GM13976 (cell line): ENCODE data around the gene VAV1.

Experiments
- DNase-seq: peaks from one replicate; pipeline ENCODE4 v3.0.0; 2012; ENCODE audit warnings: low spot score
- in situ Hi-C: fragments of 300-500 bp; cut with MboI; formaldehyde crosslinking; loops from one replicate; pipeline ENCODE4 v1.12.0; 2022; ENCODE audit warnings: low sequenced_read_pairs, mixed read lengths, inconsistent platforms; ENCODE audit not compliant: unreplicated experiment
- TF ChIP-seq, protein P1 (sequence below): IDR thresholded peaks from 2 replicates; pipeline ENCODE4 v1.5.1; 2012; ENCODE audit warnings: borderline replicate concordance, mild to moderate bottlenecking; ENCODE audit not compliant: insufficient read depth; ENCODE audit errors: extremely low read depth, missing control alignments, control extremely low read depth

Gene VAV1

GRCh38 chr19:6729573-6730152 is 42.8 kb upstream of the VAV1 start:
- in situ Hi-C loops: no loop called here
- DNase-seq: no peak
- TF ChIP-seq, protein P1, sequence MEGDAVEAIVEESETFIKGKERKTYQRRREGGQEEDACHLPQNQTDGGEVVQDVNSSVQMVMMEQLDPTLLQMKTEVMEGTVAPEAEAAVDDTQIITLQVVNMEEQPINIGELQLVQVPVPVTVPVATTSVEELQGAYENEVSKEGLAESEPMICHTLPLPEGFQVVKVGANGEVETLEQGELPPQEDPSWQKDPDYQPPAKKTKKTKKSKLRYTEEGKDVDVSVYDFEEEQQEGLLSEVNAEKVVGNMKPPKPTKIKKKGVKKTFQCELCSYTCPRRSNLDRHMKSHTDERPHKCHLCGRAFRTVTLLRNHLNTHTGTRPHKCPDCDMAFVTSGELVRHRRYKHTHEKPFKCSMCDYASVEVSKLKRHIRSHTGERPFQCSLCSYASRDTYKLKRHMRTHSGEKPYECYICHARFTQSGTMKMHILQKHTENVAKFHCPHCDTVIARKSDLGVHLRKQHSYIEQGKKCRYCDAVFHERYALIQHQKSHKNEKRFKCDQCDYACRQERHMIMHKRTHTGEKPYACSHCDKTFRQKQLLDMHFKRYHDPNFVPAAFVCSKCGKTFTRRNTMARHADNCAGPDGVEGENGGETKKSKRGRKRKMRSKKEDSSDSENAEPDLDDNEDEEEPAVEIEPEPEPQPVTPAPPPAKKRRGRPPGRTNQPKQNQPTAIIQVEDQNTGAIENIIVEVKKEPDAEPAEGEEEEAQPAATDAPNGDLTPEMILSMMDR: no peak

GRCh38 chr19:6730153-6730804 is 42.2 kb upstream of the VAV1 start:
- TF ChIP-seq, protein P1: no peak
- no peak for DNase-seq
- in situ Hi-C loops: no loop called here

GRCh38 chr19:6730941-6731670 is 41.4 kb upstream of the VAV1 start:
- TF ChIP-seq, protein P1: no peak
- no peak for DNase-seq
- in situ Hi-C loops: no loop called here

- TF ChIP-seq, protein P1: no peak
- DNase-seq: no peak
- in situ Hi-C loops: no loop called here
Measured at GRCh38 chr19:6731822-6732221, 40.7 kb upstream of the VAV1 start.

GRCh38 chr19:6732803-6733337 is 39.6 kb upstream of the VAV1 start:
- in situ Hi-C loops: no loop called here
- DNase-seq: no peak
- TF ChIP-seq, protein P1: no peak

- DNase-seq: no peak
- in situ Hi-C loops: no loop called here
- TF ChIP-seq, protein P1: peak; percentile 7
Measured at GRCh38 chr19:6733338-6734095, 39.0 kb upstream of the VAV1 start.
